Stimulated activated effector memory CD8-positive, alpha-beta T cell treated with anti-CD3 and anti-CD28 coated beads, Interleukin-12 subunit alpha, Interleukin-12 subunit beta, amount 100 ng/mL, for 72 hours (primary cell): ENCODE measurements around the gene ADAMTS18.

Source experiments
- ATAC-seq: fragments of 150-1000 bp; cut with Tn5 transposase; 2 replicates; pipeline ENCODE4 v1.10.0; 2021
- DNase-seq, 2 donors: peaks; one replicate each; pipeline ENCODE4 v3.0.0; 2021 to 2022; ENCODE audit warnings: low spot score in 2 of 2
- H3K27ac Mint-ChIP-seq: one replicate; pipeline ENCODE4 v1.8.0; 2022; ENCODE audit warnings: mild to moderate bottlenecking, mixed read lengths
- H3K36me3 Mint-ChIP-seq: one replicate; pipeline ENCODE4 v1.8.0; 2022; ENCODE audit warnings: mild to moderate bottlenecking, mixed read lengths
- H3K4me1 Mint-ChIP-seq: one replicate; pipeline ENCODE4 v1.8.0; 2022; ENCODE audit warnings: mixed read lengths
- H3K4me3 Mint-ChIP-seq: one replicate; pipeline ENCODE4 v1.8.0; 2022; ENCODE audit warnings: mild to moderate bottlenecking, mixed read lengths
- H3K9me3 Mint-ChIP-seq: one replicate; pipeline ENCODE4 v1.8.0; 2022; ENCODE audit warnings: mixed read lengths

ADAMTS18 gene

GRCh38 chr16:77444147-77444460 lies 9.3 kb upstream of the ADAMTS18 start:
- DNase-seq (no peak), ATAC-seq (no peak)
- no peaks in the 10 kb centered on the region for H3K4me1 Mint-ChIP-seq
- no peaks in the 10 kb centered on the region for H3K9me3 Mint-ChIP-seq
- H3K27ac Mint-ChIP-seq, result no peak overlapping the region
- H3K36me3 Mint-ChIP-seq, result no peaks in the 10 kb centered on the region
- no peak overlapping the region for H3K4me3 Mint-ChIP-seq

- Mint-ChIP-seq H3K36me3 (no peaks in the 10 kb centered on the region), H3K27ac (no peak overlapping the region), H3K4me1 (no peaks in the 10 kb centered on the region), H3K9me3 (no peaks in the 10 kb centered on the region), H3K4me3 (no peak overlapping the region)
- DNase-seq (no peak), ATAC-seq (no peak)
Observed at GRCh38 chr16:77443357-77444146, 8.7 kb upstream of the ADAMTS18 start.

- Mint-ChIP-seq H3K9me3 (no peaks in the 10 kb centered on the region), H3K27ac (no peak overlapping the region), H3K4me1 (no peaks in the 10 kb centered on the region), H3K4me3 (no peak overlapping the region), H3K36me3 (no peaks in the 10 kb centered on the region)
- no peak for ATAC-seq
- no peak for DNase-seq
Observed at GRCh38 chr16:77442078-77442477, 7.2 kb upstream of the ADAMTS18 start.

GRCh38 chr16:77439106-77439505 lies 4.3 kb upstream of the ADAMTS18 start:
- H3K4me3 Mint-ChIP-seq, result no peak overlapping the region
- no peak for DNase-seq
- no peak for ATAC-seq
- no peaks in the 10 kb centered on the region for H3K36me3 Mint-ChIP-seq
- no peaks in the 10 kb centered on the region for H3K4me1 Mint-ChIP-seq
- H3K9me3 Mint-ChIP-seq, result no peaks in the 10 kb centered on the region
- no peak overlapping the region for H3K27ac Mint-ChIP-seq

- H3K36me3 Mint-ChIP-seq, result no peaks in the 10 kb centered on the region
- H3K9me3 Mint-ChIP-seq, result no peaks in the 10 kb centered on the region
- H3K27ac Mint-ChIP-seq, result no peak overlapping the region
- no peaks in the 10 kb centered on the region for H3K4me1 Mint-ChIP-seq
- no peak for DNase-seq
- ATAC-seq, result no peak
- H3K4me3 Mint-ChIP-seq, result no peak overlapping the region
Observed at GRCh38 chr16:77437859-77438258, 3.0 kb upstream of the ADAMTS18 start.

GRCh38 chr16:77435272-77435820 lies 512 bp upstream of the ADAMTS18 start:
- H3K36me3 Mint-ChIP-seq, result no peaks in the 10 kb centered on the region
- no peak overlapping the region for H3K27ac Mint-ChIP-seq
- H3K4me1 Mint-ChIP-seq, result no peaks in the 10 kb centered on the region
- ATAC-seq, result no peak
- no peak overlapping the region for H3K4me3 Mint-ChIP-seq
- DNase-seq, result no peak
- no peaks in the 10 kb centered on the region for H3K9me3 Mint-ChIP-seq

GRCh38 chr16:77434022-77434529 lies 758 bp downstream of the ADAMTS18 start:
- Mint-ChIP-seq H3K36me3 (no peaks in the 10 kb centered on the region), H3K9me3 (no peaks in the 10 kb centered on the region), H3K27ac (no peak overlapping the region), H3K4me1 (no peaks in the 10 kb centered on the region), H3K4me3 (no peak overlapping the region)
- ATAC-seq (no peak), DNase-seq (no peak)

- DNase-seq (no peak), ATAC-seq (no peak)
- Mint-ChIP-seq H3K4me3 (no peak overlapping the region), H3K36me3 (no peaks in the 10 kb centered on the region), H3K9me3 (no peaks in the 10 kb centered on the region), H3K27ac (no peak overlapping the region), H3K4me1 (no peaks in the 10 kb centered on the region)
Observed at GRCh38 chr16:77433146-77433545, 1.7 kb downstream of the ADAMTS18 start.

- Mint-ChIP-seq H3K9me3 (no peaks in the 10 kb centered on the region), H3K36me3 (no peaks in the 10 kb centered on the region), H3K4me3 (no peak overlapping the region), H3K4me1 (no peaks in the 10 kb centered on the region), H3K27ac (no peak overlapping the region)
- ATAC-seq (no peak), DNase-seq (no peak)
Observed at GRCh38 chr16:77432264-77432663, 2.6 kb downstream of the ADAMTS18 start.

- Mint-ChIP-seq H3K27ac (no peak overlapping the region), H3K9me3 (no peaks in the 10 kb centered on the region), H3K4me3 (no peak overlapping the region), H3K4me1 (no peaks in the 10 kb centered on the region), H3K36me3 (no peaks in the 10 kb centered on the region)
- DNase-seq, result no peak
- no peak for ATAC-seq
Observed at GRCh38 chr16:77430787-77431585, 3.8 kb downstream of the ADAMTS18 start.

GRCh38 chr16:77430360-77430759 lies 4.5 kb downstream of the ADAMTS18 start:
- ATAC-seq (no peak), DNase-seq (no peak)
- no peak overlapping the region for H3K4me3 Mint-ChIP-seq
- no peaks in the 10 kb centered on the region for H3K4me1 Mint-ChIP-seq
- H3K9me3 Mint-ChIP-seq, result no peaks in the 10 kb centered on the region
- no peaks in the 10 kb centered on the region for H3K36me3 Mint-ChIP-seq
- H3K27ac Mint-ChIP-seq, result no peak overlapping the region

- H3K36me3 Mint-ChIP-seq, result no peaks in the 10 kb centered on the region
- no peak overlapping the region for H3K4me3 Mint-ChIP-seq
- ATAC-seq, result no peak
Observed at GRCh38 chr16:77424871-77425604, 9.8 kb downstream of the ADAMTS18 start.

GRCh38 chr16:77422196-77422784 lies 12.5 kb downstream of the ADAMTS18 start:
- ATAC-seq, result no peak
- Mint-ChIP-seq H3K27ac (no peak overlapping the region), H3K36me3 (no peaks in the 10 kb centered on the region), H3K4me1 (no peaks in the 10 kb centered on the region), H3K9me3 (peaks cover 3% of the 10 kb centered on the region), H3K4me3 (no peak overlapping the region)
- no peak for DNase-seq

More at GRCh38 chr16:77424871-77425604, 9.8 kb downstream of the ADAMTS18 start:
- Mint-ChIP-seq H3K4me1 (no peaks in the 10 kb centered on the region), H3K9me3 (peaks cover under 1% of the 10 kb centered on the region), H3K27ac (no peak overlapping the region)
- DNase-seq, result no peak

- H3K27ac Mint-ChIP-seq, result no peak overlapping the region
- H3K9me3 Mint-ChIP-seq, result peaks cover 3% of the 10 kb centered on the region
- no peak for ATAC-seq
Observed at GRCh38 chr16:77416939-77417480, 17.8 kb downstream of the ADAMTS18 start.

More at GRCh38 chr16:77416939-77417480, 17.8 kb downstream of the ADAMTS18 start:
- Mint-ChIP-seq H3K4me3 (no peak overlapping the region), H3K4me1 (no peaks in the 10 kb centered on the region), H3K36me3 (no peaks in the 10 kb centered on the region)
- DNase-seq, result no peak
